Kasumi-1 (cell line): ENCODE results near the gene PLSCR5.

Experiments used
- DNase-seq, 2 experiments: peaks; one replicate each; lab custom pipeline; 2025; lab: John Stamatoyannopoulos, UW

PLSCR5 gene, protein sequence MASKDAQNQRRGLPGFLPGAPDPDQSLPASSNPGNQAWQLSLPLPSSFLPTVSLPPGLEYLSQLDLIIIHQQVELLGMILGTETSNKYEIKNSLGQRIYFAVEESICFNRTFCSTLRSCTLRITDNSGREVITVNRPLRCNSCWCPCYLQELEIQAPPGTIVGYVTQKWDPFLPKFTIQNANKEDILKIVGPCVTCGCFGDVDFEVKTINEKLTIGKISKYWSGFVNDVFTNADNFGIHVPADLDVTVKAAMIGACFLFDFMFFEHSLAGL

DNA sequence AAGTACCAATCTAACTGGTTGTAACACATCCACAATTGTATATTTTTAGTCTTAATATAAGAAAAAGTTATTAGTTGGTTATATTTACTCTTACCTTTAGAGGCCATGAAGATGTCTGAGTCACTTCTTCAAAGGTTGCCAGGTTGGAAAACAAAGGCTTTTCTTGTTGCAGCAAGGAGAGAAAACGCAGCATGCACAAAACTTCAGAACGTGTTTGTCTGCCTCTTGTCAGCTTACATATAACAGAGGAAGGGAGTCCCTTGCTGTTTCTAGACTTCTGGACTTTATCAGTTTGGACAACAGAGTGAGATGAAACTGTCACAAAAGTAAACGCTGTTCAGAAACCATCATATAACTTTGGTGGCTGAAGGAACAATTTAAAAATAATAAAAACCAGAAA is at the start of gene PLSCR5:
Gene PLSCR5 (minus strand): TSS at position 241 of the 400 bp plus-strand sequence. CDS start 134 bp downstream, at position 107.
- no peak for DNase-seq

DNA sequence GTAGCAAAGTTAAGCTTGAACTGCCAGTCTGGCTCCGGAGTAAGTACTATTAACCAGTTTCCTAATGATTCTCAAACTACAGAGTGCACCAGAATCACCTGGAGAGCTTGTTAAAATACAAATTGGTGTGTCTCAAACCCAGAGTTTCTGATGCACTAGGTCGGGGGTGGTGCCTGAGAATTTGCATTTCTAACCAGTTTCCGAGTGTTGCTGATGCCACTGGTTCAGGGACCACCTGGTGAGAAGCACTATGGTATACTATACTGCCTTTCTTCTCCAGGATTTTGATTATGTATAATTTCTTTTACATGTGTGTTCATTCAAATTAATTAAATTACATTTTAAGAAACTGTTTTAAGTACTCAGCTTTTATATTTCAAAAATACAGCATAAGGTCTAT is 48.8 kb upstream of the PLSCR5 start:
- no peak for DNase-seq

DNA sequence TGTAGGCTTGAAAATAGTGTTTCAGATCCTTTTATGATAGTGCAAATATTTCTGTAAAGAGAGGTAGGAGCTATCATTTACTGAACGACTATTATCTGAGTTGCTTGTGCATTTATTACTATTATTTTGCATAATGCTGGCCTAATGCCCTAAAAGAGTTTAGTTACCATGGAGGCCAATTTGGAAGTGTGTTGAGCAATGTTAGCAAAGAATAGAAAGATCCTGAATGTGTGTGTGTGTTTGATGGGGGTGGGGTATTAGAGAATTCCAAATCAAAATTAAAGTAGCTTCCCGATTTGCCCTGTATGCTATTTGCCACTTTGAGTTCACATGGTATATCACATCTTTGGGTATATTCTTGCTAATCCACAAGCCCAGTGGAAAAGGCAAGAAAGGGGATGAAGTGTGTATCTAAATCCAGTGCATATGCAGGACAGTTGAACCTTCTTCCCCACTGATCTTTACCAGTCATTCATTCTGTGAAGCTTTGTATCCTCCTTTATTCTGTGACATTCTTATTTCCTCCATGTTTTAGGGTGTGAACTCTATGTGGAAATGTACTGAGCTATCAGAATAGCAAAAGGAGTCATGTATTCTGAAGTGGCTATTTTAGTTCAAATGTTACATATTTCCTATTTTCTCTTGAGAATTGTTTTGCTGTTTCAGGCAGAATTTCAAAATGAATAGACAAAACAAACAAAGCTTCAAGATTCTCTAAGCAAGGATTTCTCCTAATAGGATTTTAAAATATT is 45.7 kb upstream of the PLSCR5 start:
- no peak for DNase-seq

DNA sequence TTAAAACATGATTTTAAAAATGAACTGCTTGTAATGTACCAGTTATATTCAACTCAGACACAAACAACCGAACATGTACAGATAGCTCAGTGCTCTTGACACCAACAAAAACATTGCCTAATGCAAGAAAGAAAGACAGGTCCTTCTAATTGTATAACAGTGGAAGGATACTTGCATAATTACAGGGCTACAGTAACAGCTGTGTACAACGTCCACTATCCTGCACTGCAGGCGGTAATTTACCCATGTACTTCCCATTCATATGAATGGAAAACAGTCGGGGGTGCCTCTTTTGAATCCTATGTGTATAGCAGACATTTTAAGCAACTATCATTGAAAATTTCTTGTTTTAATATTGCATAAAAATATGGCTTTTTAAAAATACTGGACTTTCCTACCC is 41.1 kb upstream of the PLSCR5 start:
- DNase-seq = no peak

DNA sequence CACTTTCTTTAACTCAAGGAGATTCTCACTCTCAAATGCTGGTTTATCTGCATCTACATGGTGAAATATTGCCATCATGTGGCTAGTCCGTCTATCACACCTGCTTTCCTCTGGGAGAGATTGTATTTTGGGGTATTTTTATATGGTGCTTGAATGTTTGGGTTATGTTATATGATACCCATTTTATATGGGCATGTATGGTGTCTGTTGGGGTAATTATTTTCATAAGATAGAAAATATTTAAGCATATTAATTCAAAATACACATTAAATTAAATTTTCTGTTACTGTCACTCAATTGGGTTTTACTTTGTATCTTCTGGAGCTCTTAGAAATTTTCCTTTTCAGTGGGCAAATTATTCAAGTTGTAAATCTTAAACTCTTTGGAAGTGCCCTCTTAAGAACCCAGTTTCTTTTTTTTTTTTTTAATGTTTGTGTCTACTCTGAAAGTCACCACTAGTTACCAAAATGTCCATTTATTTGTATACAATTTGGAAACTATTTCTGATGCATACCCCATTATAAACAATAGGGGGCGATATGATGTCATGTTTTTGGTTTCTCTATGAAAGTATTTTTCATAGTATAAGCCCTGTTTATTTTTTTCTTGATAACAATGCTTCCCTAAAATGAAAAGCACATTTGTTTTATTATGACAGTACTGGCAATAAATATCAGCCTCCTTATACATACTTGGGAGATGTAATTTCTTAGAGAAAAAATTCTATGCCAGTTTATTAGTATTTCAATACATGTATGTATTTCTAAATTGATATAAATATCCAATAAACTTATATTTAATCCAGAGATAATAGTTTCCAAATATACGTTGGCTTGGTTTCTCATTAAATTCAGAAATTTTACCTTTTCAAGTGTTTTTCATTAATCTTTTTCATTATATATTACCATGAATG is 36.1 kb upstream of the PLSCR5 start:
- DNase-seq = peak; percentile 52 to 63

DNA sequence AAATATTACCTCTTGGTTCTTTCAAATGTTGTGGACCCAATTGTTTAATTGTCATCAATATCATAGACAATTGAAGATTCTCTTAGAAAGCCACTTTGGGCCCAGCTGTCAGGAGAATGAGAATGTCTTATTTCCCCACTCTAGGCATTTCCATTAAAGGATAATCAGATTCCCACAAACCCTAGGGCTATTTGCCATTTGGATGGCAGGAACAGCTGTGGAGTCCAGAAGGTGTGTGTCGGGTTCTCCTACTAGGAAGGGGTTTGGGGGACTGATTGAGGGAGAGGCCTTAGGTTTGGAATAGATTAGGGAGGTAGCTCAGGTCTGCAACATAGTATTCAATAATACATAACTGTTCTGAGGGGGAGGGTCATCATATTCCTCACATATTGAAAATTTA is 35.2 kb upstream of the PLSCR5 start:
- DNase-seq = no peak

DNA sequence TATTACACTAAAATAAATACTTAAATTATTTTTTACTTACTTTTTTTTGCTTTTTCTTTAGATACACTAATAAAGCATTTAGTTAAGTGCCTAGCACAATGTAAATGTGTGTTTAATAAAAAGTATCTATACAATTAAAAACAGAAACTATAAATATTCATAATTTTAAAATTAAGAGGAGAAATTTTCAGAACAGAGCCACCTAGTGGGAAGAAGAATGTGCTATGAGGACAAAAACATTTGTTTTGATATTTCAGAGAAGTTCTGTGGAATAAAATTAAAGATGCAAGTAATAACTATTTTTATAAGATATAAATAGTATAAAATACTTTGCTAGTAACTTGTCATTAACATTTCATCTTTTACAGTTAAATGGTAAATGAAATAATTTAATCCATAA is 33.6 kb upstream of the PLSCR5 start:
- DNase-seq = peak; percentile 61 to 62

DNA sequence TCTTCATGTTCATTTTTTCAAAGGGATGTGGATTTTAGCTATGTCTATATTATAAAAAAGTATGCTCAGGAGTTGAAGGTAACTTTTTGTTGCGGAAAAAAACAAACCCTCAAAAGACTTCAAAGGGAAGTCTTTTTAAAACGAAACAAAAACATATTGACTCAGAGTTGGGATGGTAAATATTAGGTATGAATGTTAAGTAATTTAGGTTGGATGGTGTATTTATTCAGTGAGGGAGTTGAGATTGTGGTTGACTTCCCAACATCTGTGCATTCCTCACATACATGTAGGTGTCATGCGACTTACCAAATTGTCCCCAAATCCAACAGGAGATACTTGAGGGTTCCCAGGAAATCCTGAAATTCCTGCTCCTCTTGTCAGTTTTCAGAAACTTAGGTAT is 32.7 kb upstream of the PLSCR5 start:
- no peak for DNase-seq

DNA sequence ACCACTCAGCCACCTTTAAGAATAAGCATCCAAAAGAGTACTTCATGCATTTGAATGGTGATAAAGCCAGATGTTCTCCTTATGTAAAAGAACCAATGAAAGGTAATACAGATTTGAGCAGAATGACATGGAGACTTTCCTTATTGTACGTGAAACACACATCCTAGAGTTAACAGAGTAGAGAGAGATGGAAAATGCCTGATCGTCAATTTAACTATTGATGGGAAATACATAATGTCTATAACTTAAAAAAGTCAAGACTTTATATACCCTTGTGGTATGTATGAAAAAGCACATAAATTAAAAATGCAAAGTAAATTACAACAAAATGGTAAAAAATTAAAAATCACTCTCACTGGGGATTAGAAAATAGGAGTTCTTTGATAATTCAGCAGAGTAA is 31.7 kb upstream of the PLSCR5 start:
- no peak for DNase-seq

DNA sequence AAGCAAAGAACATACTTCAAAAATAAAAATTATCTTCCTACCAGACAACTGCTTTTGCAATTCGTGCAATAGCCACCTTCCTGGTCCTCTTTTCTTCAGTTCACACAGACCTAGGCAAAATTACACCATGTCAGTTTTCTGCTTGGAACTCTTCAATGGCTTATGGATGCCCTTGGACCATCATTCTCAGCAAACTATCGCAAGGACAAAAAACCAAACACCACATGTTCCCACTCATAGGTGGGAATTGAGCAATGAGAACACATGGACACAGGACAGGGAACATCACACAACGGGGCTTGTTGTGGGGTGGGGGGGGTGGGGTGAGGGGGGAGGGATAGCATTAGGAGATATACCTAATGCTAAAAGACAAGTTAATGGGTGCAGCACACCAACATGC is 29.2 kb upstream of the PLSCR5 start:
- no peak for DNase-seq

DNA sequence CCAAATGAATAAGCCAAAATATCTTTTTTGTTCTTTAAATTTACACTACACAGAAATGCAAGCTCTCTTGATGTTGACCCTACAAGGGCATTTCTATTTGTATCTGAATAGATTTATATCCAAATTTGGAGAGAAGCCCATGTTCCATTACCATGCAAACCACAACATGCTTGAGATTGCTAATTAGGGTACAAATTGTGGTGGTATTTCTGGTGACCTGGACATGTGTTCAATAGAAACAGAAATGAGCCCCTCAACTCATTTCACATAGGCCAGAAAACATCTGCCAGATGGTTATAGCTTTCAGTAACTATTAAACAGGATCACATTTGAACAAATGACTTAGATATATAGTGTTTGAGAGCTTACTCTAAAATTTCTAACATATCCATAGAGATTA is 23.5 kb upstream of the PLSCR5 start:
- DNase-seq = no peak

DNA sequence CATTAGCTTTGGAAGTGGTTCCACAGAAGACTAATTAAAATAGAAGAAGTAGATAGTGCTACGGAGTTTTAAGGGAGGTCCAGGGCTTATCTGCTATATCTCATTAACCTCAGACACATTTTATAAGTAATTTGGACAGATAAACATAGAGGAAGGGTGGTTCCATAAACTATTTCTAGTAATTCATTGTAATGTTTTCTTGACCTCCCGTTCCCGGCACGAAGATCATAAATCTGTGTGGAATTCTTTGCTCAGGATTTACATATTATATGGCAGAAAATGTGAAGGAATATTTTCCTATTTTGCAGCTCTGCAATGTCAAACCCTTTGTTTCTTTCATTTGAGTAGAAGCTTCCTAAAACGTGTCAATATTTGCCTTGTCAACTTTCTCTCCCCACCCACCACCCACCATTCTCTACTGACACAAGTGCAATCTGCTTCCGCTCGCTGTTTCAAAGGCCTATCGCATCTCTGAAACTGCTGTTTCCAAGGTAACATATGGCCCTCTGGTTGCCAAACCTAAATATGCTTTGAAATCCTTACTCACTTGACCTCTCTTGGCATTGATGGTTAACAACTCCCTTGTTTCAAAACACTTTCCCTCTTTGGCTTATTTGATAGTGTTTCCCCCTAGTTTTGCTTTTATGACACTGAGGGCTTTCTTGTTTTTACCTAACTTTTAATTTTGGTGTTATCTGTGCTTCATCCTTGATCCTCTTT is 21.4 kb upstream of the PLSCR5 start:
- no peak for DNase-seq

DNA sequence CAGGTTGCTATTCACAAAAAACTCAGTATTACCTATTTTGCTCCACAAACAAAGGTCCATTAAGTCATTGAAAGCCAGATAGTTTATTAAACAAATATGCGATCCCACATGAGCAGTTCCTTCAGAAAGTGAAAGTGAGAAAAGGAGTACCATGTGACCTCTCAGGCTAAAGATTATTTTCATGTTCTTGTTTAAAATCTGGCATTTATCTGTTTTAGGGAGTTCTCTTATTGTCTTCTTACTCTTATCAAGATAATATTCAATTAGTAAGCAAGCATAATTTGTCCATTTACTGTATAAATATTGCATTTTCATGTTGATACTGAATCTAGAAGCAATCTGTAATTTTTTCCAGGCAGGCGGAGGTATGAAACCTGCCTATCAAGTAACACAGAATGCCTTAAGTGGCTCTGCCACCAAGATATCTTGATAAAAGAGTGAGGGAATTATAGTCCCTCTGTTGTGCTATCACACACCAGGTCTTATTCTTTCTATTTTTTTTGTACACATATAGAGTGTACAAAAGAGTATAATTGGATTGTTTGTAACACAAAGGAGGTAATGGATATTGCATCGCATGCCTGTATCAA is 20.1 kb upstream of the PLSCR5 start:
- peak in 1 of 2 experiments; percentile 20 for DNase-seq

DNA sequence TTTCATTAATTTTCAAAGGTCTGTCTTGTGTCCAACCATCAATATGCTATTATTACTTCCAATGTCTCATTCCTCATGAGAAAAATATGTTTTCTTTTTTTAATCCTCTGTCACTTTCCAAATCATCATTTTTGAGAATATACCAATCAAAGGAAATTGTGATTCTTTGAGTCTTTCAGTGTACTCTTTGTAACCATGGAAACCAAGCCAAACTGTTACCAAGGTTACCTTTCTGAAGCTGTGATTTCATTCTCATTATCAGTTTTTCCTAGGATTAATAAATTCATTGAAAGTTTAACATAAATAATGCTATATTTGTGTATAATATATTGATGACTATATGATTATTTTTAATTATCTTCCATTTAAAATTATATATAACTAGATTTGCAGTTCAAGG is 16.6 kb upstream of the PLSCR5 start:
- DNase-seq = no peak

DNA sequence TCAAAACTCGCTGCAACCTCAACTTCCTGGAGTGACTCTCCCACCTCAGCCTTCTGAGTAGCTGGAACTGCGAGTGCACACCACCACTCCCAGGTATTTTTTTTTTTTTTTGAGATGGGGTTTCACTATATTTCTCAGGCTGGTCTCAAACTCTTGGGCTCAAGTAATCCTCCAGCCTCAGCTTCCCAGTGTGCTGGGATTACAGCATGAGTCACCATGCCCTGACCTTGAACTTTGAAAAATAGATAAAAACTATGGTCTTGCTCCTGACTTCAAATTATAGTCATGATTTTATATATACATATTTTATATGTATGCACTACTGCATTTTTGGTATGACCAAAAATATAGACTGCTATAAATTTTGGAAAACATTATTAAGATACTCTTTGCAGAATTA is 6.9 kb upstream of the PLSCR5 start:
- DNase-seq = no peak

DNA sequence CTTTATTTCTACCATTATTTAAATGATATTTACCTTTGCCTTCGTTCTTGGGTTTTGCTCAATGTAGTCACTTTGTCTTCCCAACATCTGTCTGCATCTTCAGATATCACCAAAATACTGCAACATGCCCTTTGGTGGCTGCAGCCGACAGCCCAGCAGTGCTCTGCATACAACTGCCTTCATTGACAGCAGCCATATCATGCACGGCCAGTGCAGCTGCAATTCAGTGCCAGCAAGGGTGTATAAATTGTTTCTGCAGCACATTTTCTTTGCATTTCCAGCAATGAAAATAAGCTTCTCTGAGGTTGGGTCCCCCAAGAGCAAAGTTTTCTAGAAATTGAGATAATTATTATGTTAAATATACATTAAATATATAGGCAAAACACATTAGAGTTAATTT is 6.0 kb upstream of the PLSCR5 start:
- DNase-seq = no peak

DNA sequence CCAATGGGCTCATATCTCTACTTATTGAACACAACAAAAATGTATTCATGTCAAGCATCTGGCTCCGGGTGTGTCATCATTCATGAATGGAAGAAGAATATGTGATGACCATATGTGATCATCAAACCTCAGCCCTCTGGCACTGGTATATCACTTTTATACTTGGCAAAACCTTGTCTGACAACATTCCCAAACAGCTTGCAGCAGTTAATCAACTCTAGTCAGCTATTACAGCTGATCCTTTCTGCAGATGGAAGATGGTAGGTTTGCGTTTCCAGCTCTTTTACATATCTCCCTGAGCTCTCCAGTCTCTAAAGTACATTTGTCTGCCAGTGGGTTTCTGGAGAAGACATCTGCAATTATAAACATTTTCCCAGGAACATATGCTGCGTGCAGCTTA is 6.6 kb downstream of the PLSCR5 start:
- no peak for DNase-seq

DNA sequence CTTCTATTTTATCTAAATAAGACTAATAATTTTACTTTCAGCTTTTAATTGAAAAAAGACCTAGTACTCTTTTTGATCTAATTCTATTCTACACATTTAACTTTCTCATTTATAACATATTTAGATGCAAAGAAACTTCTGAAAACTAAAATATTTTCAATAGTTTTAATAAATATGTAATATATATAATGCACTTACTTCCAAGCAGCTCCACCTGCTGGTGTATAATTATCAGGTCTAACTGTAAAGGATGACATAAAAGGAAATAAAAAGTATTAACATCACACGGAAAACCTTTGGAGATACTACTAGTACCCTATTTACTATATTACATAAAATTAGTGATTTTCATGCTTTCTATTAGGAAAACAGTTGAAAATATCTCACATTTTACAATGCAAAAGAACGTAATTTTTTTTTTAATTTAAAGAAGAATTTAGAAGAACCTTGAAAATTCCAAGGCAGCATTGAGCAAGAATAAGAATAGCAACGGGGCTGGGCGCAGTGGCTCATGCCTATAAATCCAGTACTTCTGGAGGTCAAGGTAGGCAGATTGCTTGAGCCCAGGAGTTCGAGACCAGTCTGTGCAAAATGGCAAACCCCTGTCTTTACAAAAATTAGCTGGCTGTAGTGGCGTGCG is 10.2 kb downstream of the PLSCR5 start:
- peak; percentile 16 to 32 for DNase-seq

DNA sequence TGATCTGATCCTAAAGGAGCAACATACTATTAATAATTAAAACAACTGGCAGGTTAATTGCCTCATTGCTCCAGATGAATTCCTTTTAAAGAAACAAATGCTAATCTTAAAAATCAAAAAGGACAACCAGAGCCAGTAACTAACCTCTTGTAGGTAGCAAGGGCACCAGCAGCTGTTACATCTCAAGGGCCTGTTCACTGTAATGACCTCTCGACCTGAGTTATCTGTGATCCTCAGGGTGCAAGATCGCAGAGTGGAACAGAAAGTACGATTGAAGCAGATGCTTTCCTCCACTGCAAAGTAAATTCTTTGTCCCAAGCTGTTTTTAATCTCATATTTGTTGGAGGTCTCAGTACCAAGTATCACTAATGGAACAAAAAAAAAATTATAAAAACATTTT is 11.4 kb downstream of the PLSCR5 start:
- DNase-seq = no peak

DNA sequence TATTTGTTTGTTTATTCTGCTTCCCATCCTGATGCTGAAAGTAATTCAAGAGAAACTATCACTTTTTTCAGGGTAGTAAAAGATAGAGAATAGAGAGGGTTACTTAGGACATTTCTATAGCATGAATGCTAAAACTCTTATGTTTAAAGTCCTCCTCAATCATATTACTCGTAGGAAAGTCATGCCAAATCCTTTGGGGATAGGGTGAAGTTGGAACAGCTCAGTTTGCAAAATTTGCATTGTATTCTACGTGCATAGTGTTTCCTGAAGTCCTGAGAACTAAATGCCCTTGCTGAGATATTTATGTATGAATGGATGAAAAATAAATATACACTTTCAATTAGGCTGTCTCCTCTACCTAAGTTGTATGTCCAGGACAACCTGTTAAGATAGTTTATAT is 14.6 kb downstream of the PLSCR5 start:
- DNase-seq = no peak

DNA sequence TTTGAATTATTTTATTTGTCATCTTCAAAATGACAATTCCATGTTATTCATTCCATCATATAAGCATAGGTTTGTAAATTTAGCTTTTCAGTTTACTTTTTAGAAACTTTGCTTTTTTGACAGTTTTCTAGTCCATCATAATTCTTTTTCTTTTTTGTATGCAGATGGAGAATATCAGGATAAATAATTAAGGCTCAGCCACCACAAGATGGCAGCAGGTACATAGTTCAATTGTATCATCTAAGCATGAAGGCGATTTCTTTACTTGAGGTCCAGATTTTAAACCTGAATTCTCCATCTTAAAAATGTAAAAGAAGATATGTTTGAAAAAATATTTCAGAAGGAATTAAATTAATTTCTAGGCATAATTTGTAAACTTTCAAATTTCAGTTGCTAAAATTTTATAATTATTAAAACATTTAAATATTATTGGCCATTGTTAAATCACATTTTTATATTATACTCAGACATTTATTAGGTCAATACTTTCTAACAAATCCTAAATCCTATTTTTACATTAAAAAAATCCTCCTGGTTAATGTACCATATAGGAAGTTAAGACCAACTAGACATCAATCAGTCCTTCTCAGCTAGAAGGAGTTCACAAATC is 15.1 kb downstream of the PLSCR5 start:
- DNase-seq = peak; percentile 31 to 53
